Skeletal muscle satellite cell (primary cell): ENCODE data around the gene NOG. TPM values are rescaled to one million over a fixed set of nuclear protein-coding genes. Genes with fewer than 3 reads are reported as not detected.

Experiments used
- H3K27me3 ChIP-seq: 2 replicates; pipeline ENCODE4 v1.7.0; 2013; ENCODE audit warnings: low read length; ENCODE audit not compliant: control insufficient read depth, insufficient read depth
- H3K36me3 ChIP-seq: 2 replicates; pipeline ENCODE4 v1.7.0; 2013; ENCODE audit warnings: mild to moderate bottlenecking, control low read depth, low read length; ENCODE audit not compliant: insufficient read depth
- H3K4me1 ChIP-seq: 2 replicates; pipeline ENCODE4 v1.7.0; 2013; ENCODE audit warnings: low read length; ENCODE audit not compliant: control insufficient read depth, insufficient read depth
- H3K4me2 ChIP-seq: 2 replicates; pipeline ENCODE4 v1.7.0; 2013; ENCODE audit warnings: mild to moderate bottlenecking, low read length
- H3K4me3 ChIP-seq: 2 replicates; pipeline ENCODE4 v1.7.0; 2013; ENCODE audit warnings: low read length
- H3K9ac ChIP-seq: 2 replicates; pipeline ENCODE4 v1.7.0; 2013; ENCODE audit warnings: mild to moderate bottlenecking, low read depth, low read length, moderate library complexity
- H3K9me3 ChIP-seq: replicated peaks from 2 replicates; pipeline ENCODE4 v1.7.0; 2013; ENCODE audit warnings: mild to moderate bottlenecking, control low read depth, low read length
- small RNA-seq: library from RNA; depleted of rRNA; stranded (forward); fragments of <200 nt; gene quantifications from one replicate; pipeline ENCODE3, GENCODE V24; 2012

The NOG gene

GRCh38 chr17:56639517-56639916, 46.0 kb downstream of the NOG start:
- H3K4me1 ChIP-seq, result peaks cover 3% of the 10 kb centered on the region
- no peak overlapping the region for H3K9ac ChIP-seq
- H3K4me2 ChIP-seq, result no peak overlapping the region
- H3K27me3 ChIP-seq, result peaks cover 20% of the 10 kb centered on the region
- H3K36me3 ChIP-seq, result no peaks in the 10 kb centered on the region
- H3K4me3 ChIP-seq, result no peak overlapping the region
- H3K9me3 ChIP-seq, result no peaks in the 10 kb centered on the region

GRCh38 chr17:56640116-56640515, 46.6 kb downstream of the NOG start:
- H3K36me3 ChIP-seq, result no peaks in the 10 kb centered on the region
- H3K27me3 ChIP-seq, result peaks cover 20% of the 10 kb centered on the region
- H3K9me3 ChIP-seq, result no peaks in the 10 kb centered on the region
- no peak overlapping the region for H3K4me2 ChIP-seq
- H3K9ac ChIP-seq, result no peak overlapping the region
- H3K4me3 ChIP-seq, result no peak overlapping the region
- H3K4me1 ChIP-seq, result peaks cover 3% of the 10 kb centered on the region

- H3K4me1 ChIP-seq, result no peaks in the 10 kb centered on the region
- H3K9ac ChIP-seq, result no peak overlapping the region
- H3K4me3 ChIP-seq, result no peak overlapping the region
- no peaks in the 10 kb centered on the region for H3K36me3 ChIP-seq
- peaks cover 20% of the 10 kb centered on the region for H3K27me3 ChIP-seq
- H3K9me3 ChIP-seq, result no peaks in the 10 kb centered on the region
- H3K4me2 ChIP-seq, result no peak overlapping the region
These were observed 47.9 kb downstream of the NOG start for GRCh38 chr17:56641373-56641772.

DNA sequence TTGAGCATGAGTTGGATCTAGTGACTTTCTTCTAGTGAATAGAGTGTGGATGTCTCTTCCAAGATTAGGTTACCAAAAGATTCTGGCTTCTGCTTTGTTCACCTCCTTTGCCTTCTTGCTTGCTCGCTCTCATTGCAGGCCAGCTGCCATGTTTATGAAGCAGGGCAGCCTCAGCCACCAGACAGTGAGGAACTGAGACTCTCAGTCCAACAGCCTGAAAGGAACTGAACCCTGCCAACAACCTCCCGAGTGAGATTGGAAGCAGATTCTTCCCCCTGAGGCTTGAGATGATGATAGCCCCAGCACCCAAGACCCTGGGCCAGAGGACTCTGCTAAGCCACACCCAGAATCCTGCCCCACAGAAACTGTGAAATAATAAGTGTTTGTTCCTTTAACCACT, 48.4 kb downstream of the NOG start:
- Histone ChIP-seq H3K36me3 (no peaks in the 10 kb centered on the region), H3K4me3 (no peak overlapping the region), H3K9me3 (no peaks in the 10 kb centered on the region), H3K27me3 (peaks cover 18% of the 10 kb centered on the region), H3K4me2 (no peak overlapping the region), H3K9ac (no peak overlapping the region), H3K4me1 (no peaks in the 10 kb centered on the region)

DNA sequence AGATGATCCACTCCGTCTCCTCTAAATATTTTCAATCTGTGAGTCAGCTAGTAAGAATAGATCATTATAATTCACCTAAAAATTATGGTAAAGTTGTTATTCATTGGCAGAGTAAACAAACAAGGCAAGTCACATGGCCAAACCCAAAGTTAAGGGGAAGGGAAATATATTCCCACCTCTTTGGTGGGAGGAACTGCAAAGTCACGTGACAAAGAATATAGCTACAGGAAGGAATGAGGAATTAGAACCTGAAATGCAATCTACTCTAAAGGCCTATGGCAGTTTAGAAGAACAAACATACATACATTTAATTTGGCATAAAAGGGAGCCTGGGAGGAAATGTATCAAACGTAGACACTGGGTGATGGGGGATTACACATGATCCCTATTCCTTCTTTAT, 48.9 kb downstream of the NOG start:
- H3K9ac ChIP-seq, result no peak overlapping the region

More for the DNA sequence above, 48.9 kb downstream of the NOG start:
- no peaks in the 10 kb centered on the region for H3K36me3 ChIP-seq
- no peaks in the 10 kb centered on the region for H3K4me1 ChIP-seq
- H3K4me2 ChIP-seq, result no peak overlapping the region
- no peak overlapping the region for H3K4me3 ChIP-seq
- H3K9me3 ChIP-seq, result no peaks in the 10 kb centered on the region
- H3K27me3 ChIP-seq, result peaks cover 14% of the 10 kb centered on the region

Small RNAs within 50 kb of the gene (small RNA-seq; reads per million reads assigned to genes)
- not detected for gene RPL39P33
